C1 segment of cervical spinal cord (tissue), 14 donors: ENCODE results near the gene ZNF592.
"Not testable (repeated sequence)": the region's sequence is repeated elsewhere in the genome, so short reads cannot be mapped to it uniquely, and the experiment has no call there.

Source experiments
- DNase-seq, 14 donors: peaks; one replicate each; lab custom pipeline; 2025; lab: John Stamatoyannopoulos, UW

ZNF592 gene, protein sequence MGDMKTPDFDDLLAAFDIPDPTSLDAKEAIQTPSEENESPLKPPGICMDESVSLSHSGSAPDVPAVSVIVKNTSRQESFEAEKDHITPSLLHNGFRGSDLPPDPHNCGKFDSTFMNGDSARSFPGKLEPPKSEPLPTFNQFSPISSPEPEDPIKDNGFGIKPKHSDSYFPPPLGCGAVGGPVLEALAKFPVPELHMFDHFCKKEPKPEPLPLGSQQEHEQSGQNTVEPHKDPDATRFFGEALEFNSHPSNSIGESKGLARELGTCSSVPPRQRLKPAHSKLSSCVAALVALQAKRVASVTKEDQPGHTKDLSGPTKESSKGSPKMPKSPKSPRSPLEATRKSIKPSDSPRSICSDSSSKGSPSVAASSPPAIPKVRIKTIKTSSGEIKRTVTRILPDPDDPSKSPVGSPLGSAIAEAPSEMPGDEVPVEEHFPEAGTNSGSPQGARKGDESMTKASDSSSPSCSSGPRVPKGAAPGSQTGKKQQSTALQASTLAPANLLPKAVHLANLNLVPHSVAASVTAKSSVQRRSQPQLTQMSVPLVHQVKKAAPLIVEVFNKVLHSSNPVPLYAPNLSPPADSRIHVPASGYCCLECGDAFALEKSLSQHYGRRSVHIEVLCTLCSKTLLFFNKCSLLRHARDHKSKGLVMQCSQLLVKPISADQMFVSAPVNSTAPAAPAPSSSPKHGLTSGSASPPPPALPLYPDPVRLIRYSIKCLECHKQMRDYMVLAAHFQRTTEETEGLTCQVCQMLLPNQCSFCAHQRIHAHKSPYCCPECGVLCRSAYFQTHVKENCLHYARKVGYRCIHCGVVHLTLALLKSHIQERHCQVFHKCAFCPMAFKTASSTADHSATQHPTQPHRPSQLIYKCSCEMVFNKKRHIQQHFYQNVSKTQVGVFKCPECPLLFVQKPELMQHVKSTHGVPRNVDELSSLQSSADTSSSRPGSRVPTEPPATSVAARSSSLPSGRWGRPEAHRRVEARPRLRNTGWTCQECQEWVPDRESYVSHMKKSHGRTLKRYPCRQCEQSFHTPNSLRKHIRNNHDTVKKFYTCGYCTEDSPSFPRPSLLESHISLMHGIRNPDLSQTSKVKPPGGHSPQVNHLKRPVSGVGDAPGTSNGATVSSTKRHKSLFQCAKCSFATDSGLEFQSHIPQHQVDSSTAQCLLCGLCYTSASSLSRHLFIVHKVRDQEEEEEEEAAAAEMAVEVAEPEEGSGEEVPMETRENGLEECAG (N-terminal part only)

GRCh38 chr15:84748274-84749110, at the start of gene ZNF592:
Gene ZNF592, plus strand, starts transcription at chr15:84748592. Its CDS starts 34,084 bp downstream, at chr15:84782676.
- peak; percentile 26 to 92 (median 80) for DNase-seq

DNA sequence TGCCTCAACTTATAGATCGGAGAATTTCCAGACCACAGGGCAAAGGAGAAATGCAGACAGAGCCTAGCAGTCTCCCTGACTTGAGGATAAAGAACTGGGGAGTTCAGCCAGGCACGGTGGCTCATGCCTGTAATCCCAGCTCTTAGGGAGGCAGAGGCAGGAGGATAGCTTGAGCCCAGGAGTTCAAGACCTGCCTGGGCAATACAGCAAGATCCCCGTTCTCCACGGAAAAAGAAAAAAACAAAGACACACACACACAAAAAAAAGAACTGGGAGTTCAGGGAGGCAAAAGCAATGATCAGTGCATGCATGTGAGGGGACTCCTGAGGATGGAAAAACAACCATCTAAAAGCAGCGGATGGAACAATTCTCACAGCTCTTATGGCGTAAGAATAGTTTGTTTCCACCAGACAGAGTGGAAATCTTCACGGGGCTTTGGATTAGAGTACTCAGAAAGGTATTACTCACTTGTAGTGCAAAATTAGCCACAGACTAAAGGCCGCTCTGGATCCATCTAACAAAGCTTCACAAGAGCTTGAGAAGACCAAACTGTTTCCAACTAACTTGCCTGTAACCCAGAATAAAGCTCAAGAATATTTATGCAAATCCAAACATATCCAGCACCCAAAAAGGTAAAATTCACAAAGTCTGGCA, 48.7 kb upstream of the ZNF592 start:
- DNase-seq = no peak

- peak in 7 of 14 donors; percentile 9 to 27 (median 15) for DNase-seq
Observed at GRCh38 chr15:84702961-84703482, 45.4 kb upstream of the ZNF592 start.

- no peak for DNase-seq
Observed at GRCh38 chr15:84703808-84704207, 44.6 kb upstream of the ZNF592 start.

DNA sequence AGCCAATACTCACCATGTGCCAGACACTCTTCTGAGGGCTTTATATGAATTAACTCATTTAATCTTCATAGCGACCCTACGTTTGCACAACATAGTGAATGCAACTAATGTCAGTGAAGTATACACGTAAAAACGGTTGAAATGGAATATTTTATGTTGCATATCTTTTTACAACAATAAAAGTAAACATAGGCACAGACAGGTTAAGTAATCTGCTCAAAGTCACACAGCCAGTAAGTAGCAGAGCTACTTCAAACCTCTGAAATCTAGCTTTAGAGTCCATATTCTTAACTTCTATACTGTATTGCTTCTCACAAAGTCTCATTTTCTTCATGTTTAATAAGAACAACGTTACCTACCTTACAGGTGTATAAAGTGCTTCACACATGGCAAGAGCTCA, 34.0 kb upstream of the ZNF592 start:
- no peak for DNase-seq

GRCh38 chr15:84714821-84715220, 33.6 kb upstream of the ZNF592 start:
- DNase-seq = no peak

- peak in 4 of 14 donors; percentile 41 to 52 (median 46) for DNase-seq
Observed at GRCh38 chr15:84715441-84716035, 32.9 kb upstream of the ZNF592 start.

DNA sequence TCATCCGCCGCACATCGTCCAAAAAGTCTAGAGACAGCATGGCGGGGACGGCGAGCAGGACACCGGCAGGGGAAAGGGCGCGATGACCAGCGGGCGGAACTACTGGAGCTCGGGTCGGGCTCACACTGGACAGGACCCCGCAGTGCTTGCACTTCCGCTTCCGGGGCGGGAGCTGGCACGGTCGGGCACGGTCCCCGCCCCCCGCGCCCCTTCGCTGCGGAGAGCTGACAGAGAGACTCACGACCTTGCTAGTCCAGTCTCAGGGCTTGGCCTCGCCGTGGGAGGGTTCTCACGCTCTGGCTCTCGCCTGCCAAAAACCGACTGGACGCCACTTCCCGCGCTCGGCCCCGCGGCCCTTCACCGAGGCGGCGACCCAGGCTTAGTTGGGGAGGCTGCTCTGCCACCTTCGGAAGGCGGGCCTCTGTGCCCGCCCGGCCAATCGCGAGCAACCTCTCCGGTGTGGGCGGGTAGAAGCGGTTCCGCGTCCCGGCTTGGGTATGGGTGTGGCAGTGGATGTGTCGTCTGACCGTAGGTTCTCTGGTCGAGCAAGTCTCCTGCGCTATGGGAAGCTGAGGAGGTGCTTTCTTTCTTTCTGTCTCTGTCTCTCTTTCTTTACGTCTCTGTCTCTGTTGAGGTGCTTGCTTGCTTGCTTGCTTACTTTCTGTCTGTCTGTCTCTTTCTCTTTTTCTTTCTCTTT, 32.2 kb upstream of the ZNF592 start, which contains the start of gene SEC11A:
Gene SEC11A, minus strand, starts transcription at position 104 of the 697 bp plus-strand sequence. Its CDS starts 64 bp downstream, at position 40.
- peak; percentile 88 to 100 (median 98) for DNase-seq

GRCh38 chr15:84721371-84721770, 27.0 kb upstream of the ZNF592 start:
- no peak for DNase-seq

- DNase-seq = no peak
Observed at GRCh38 chr15:84722628-84723027, 25.8 kb upstream of the ZNF592 start.

- DNase-seq = peak in 2 of 14 donors; percentile 3 to 11
Observed at GRCh38 chr15:84725001-84725491, 23.3 kb upstream of the ZNF592 start.

GRCh38 chr15:84727429-84727828, 21.0 kb upstream of the ZNF592 start:
- no peak for DNase-seq

DNA sequence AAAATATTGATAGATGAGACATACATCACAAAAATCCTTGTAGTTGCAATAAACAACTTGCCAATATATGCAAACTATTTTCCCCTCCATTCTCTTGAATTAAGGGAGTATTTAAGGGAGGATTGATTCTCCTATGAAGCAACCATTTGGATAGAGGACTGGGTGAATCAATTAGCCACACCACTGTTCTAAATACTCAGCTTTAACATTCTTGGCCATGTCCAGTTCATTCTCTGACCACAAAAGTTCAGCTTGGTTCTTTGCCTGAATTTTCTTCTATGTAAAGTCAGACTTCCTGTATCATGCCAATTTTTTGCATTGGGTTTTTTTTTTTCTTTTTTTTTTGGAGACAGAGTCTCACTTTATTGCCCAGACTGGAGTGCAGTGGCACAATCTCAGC, 16.6 kb upstream of the ZNF592 start:
- DNase-seq = no peak

DNA sequence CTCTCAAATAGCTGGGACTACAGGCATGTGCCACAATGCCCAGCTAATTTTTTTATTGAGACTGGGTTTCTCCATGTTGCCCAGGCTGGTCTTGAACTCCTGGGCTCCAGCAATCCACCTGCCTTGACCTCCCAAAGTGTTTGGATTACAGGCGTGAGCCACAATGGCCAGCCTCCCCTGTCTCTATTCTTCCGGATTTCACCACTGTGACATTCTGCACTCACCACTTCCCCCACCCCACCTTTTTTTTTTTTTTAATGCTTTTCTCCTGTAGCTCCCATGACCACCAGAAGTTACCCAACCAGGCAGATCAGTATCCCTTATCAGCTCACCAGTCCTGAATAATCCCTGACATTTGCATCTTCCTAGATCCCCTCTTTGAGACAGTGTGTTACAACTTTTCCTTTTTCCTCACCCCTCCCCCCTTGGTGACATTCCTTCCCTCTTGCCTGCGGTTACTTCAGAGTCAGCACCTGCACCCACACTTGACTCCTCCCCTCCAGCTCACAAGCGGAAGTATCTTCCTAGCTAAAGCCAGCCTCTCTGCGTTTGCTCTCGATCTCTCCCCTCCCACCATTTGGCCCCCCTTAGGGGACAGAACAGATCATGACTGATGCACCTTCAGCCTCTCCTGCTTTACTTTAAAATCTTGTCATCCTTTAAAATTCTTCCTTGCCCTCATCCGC, 13.5 kb upstream of the ZNF592 start:
- peak in 2 of 14 donors; percentile 5 to 10 for DNase-seq

- DNase-seq = not testable (repeated sequence)
Observed at GRCh38 chr15:84735480-84736061, 12.8 kb upstream of the ZNF592 start.

GRCh38 chr15:84736375-84736774, 12.0 kb upstream of the ZNF592 start:
- DNase-seq = no peak

DNA sequence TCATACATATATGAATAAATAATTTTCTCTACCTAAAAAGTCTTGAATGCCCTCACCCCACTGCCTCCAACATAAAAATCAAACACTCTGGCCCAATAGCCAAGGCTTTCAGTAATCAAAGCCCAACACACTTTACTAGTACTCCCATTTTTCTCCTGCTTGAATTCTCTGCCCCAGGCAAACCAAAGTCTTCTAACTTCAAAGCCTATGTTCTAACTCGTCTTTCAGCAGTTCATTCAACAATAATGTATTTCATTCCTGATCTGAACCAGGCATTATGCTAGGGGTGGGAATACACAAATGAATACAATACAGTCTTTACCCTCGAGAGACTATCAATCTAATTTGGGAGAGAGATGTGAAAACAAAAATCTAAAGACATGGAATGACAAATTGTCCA, 11.4 kb upstream of the ZNF592 start:
- no peak for DNase-seq

GRCh38 chr15:84740691-84741090, 7.7 kb upstream of the ZNF592 start:
- peak in 1 of 14 donors; percentile 65 for DNase-seq
